HepG2 (cell line): ENCODE measurements around the gene CPNE4. TPM values are rescaled to one million over a fixed set of nuclear protein-coding genes. Genes with fewer than 3 reads are reported as not detected.

Experiments
- ATAC-seq: fragments of 200-7000 bp; cut with Tn5 transposase; 3 replicates; pipeline ENCODE4 v1.9.1; 2020; ENCODE audit warnings: mild to moderate bottlenecking, moderate library complexity
- BruUV-seq: library from RNA; stranded (reverse); fragments of 400-500 nt; replicated peaks from 2 replicates; lab custom pipeline; 2021; lab: Mats Ljungman, UMichigan
- CTCF ChIA-PET: fragments of 300-600 bp; formaldehyde crosslinking; extraction: SDS; loops from one replicate; lab custom pipeline; 2021; ENCODE audit warnings: low total read pairs, inconsistent platforms, low intra/inter-chr PET ratio; lab: Yijun Ruan, JAX
- POLR2A ChIA-PET: fragments of 350-600 bp; sonication (Branson Sonifier 250); formaldehyde crosslinking; loops from one replicate; lab custom pipeline; 2020; ENCODE audit warnings: antibody characterized with exemption, inconsistent platforms; lab: Yijun Ruan, JAX
- DNase-seq: peaks from one replicate; pipeline ENCODE4 v3.0.0-alpha.2; 2015; ENCODE audit warnings: low spot score
- FAIRE-seq: peaks from 3 replicates; lab custom pipeline; 2011; peaks lifted over from hg19 to GRCh38; lab: Jason Lieb, UNC
- H2AFZ ChIP-seq: one replicate; pipeline ENCODE4 v1.6.1; 2011; ENCODE audit warnings: low read length, inconsistent platforms
- H3K27ac ChIP-seq: fragments of 300-600 bp; 3 replicates; pipeline ENCODE4 v1.8.0; 2011; ENCODE audit warnings: mixed run types, mild to moderate bottlenecking, mixed read lengths, low read length, inconsistent platforms; ENCODE audit not compliant: insufficient read depth; ENCODE audit errors: extremely low read length
- H3K27me3 ChIP-seq, 2 experiments: fragments of 200-600 bp in 1 of 2; 2 replicates in 1 of 2; 3 replicates in 1 of 2; pipeline versions ENCODE4 v1.6.0 to v1.8.0; 2011; ENCODE audit warnings: low read length in 2 of 2, mild to moderate bottlenecking in 2 of 2, moderate library complexity in 2 of 2, inconsistent platforms in 1 of 2; ENCODE audit not compliant: insufficient read depth in 2 of 2, control insufficient read depth in 1 of 2
- H3K36me3 ChIP-seq, 2 experiments: fragments of 200-600 bp in 1 of 2; replicated peaks in 1 of 2; 2 replicates in 1 of 2; 3 replicates in 1 of 2; pipeline versions ENCODE4 v1.5.1 to v1.8.0; 2011; ENCODE audit warnings: low read length in 2 of 2, inconsistent platforms in 1 of 2; ENCODE audit not compliant: insufficient read depth in 2 of 2, control insufficient read depth in 1 of 2
- H3K4me1 ChIP-seq: 2 replicates; pipeline ENCODE4 v1.5.1; 2012; ENCODE audit warnings: low read length, inconsistent platforms; ENCODE audit not compliant: insufficient read depth
- H3K4me2 ChIP-seq: 2 replicates; pipeline ENCODE4 v1.6.0; 2011; ENCODE audit warnings: low read depth, low read length, inconsistent platforms
- H3K4me3 ChIP-seq, 3 experiments: fragments of 200-600 bp in 1 of 3; sonication (generic), shearing (Covaris generic) in 1 of 3; replicated peaks in 1 of 3; 2 replicates each; pipeline ENCODE4 v1.5.1; 2011 to 2016; ENCODE audit warnings: low read length in 3 of 3, inconsistent platforms in 2 of 3, low read depth in 2 of 3, mild to moderate bottlenecking in 2 of 3, control low read depth in 1 of 3, mixed read lengths in 1 of 3; ENCODE audit not compliant: insufficient read depth in 1 of 3
- H3K79me2 ChIP-seq: one replicate; pipeline ENCODE4 v1.6.1; 2011; ENCODE audit warnings: low read length, inconsistent platforms; ENCODE audit not compliant: insufficient read depth
- H3K9ac ChIP-seq: 2 replicates; pipeline ENCODE4 v1.6.0; 2011; ENCODE audit warnings: mild to moderate bottlenecking, low read depth, low read length, inconsistent platforms; ENCODE audit not compliant: insufficient read depth
- H3K9me3 ChIP-seq: 2 replicates; pipeline ENCODE4 v1.5.1; 2012; ENCODE audit warnings: mild to moderate bottlenecking, low read length
- H4K20me1 ChIP-seq: 2 replicates; pipeline ENCODE4 v1.6.0; 2011; ENCODE audit warnings: inconsistent platforms, mild to moderate bottlenecking, low read length, moderate library complexity; ENCODE audit not compliant: insufficient read depth
- CTCF ChIP-seq: sonication (generic); formaldehyde crosslinking; IDR thresholded peaks from 2 replicates; pipeline ENCODE4 v1.5.0; 2020; ENCODE audit warnings: mild to moderate bottlenecking, missing genetic modification reagents, moderate library complexity
- STAG1 ChIP-seq: sonication (generic); formaldehyde crosslinking; IDR thresholded peaks from 2 replicates; pipeline ENCODE4 v1.4.0; 2020; ENCODE audit warnings: missing genetic modification reagents
- ZNF160 ChIP-seq: sonication (generic); formaldehyde crosslinking; IDR thresholded peaks from 2 replicates; pipeline ENCODE4 v1.8.0; 2022; ENCODE audit warnings: mild to moderate bottlenecking, inconsistent platforms, missing genetic modification reagents
- ZNF296 ChIP-seq: sonication (generic); formaldehyde crosslinking; conservative IDR thresholded peaks from 2 replicates; pipeline ENCODE4 v1.5.0; 2020; ENCODE audit warnings: mild to moderate bottlenecking, missing genetic modification reagents
- WGBS: methylation state at CpG from one replicate; pipeline ENCODE4 v1.1.6; 2017; ENCODE audit warnings: low lambda C conversion rate; 5-methylcytosine and 5-hydroxymethylcytosine counted together
- in situ Hi-C: cut with HindIII; loops from 2 replicates; pipeline ENCODE4 v1.10.0; 2017; ENCODE audit warnings: low pct_unique_long_range_greater_than_20kb; ENCODE audit not compliant: extremely low pct_ligation_motif_present
- intact Hi-C: fragments of 100-400 bp; cut with micrococcal nuclease; formaldehyde crosslinking; loops from one replicate; pipeline ENCODE4 v1.10.0; 2022; ENCODE audit not compliant: unreplicated experiment
- polyA plus RNA-seq, 8 experiments: library from polyadenylated mRNA; depleted of rRNA in 3 of 8; stranded (reverse) in 7 of 8; unstranded in 1 of 8; fragments of >200 nt; fragmentation: Illumina TruSeq in 4 of 8; extraction: Trizol in 4 of 8; gene quantifications; 2 replicates each; pipeline versions ENCODE4 v1.2.1 to v1.2.3, GENCODE V29; 2011 to 2016; ENCODE audit warnings: low read depth in 4 of 8, missing spikeins in 1 of 8, mixed read lengths in 1 of 8; ENCODE audit not compliant: insufficient read depth in 1 of 8
- total RNA-seq, 5 experiments: library from RNA; depleted of rRNA; stranded (reverse); fragments of >200 nt; fragmentation: Illumina TruSeq; extraction: Trizol; gene quantifications; 2 replicates each; pipeline ENCODE4 v1.2.3, GENCODE V29; 2016; ENCODE audit warnings: low read depth in 1 of 5
- TF ChIP-seq, protein P1 (sequence below): sonication (generic); formaldehyde crosslinking; IDR thresholded peaks from 2 replicates; pipeline ENCODE4 v1.4.0; 2020; ENCODE audit warnings: missing genetic modification reagents

The CPNE4 gene
- total and polyA plus RNA-seq, 2 of the 13 experiments (the other 11 are each of a cell fraction or from before 2014, with no cell fraction given) = not detected

DNA sequence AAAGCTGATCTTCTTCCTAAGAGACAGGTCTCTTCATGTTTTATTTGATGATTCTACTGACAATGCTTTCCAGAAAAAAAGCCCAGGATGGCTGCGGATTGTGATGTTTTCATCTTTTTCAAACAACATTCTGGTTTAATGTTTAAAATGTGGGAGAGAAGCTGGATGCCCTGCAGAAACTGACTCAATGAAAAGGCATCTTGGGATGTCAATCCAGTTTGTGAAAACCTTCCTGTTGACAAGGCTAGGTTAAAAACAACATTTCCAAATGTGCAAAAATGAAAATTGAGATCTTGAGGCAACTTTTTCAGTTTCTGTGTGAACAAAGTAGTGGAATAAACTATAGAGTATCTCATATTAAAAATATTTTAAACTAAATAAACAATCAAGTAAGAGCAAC lies 376.0 kb downstream of the CPNE4 start:
- Histone ChIP-seq H3K4me1 (no peaks in the 10 kb centered on the region), H3K4me3 (no peak overlapping the region), H3K27ac (no peak overlapping the region), H3K9ac (no peak overlapping the region), H2AFZ (no peak overlapping the region), H3K4me2 (no peak overlapping the region), H3K36me3 (no peaks in the 10 kb centered on the region), H4K20me1 (no peaks in the 10 kb centered on the region), H3K9me3 (no peaks in the 10 kb centered on the region), H3K27me3 (no peaks in the 10 kb centered on the region), H3K79me2 (no peaks in the 10 kb centered on the region)
- TF ChIP-seq ZNF296 (CRISPR knock-in tag) = no peak
- TF ChIP-seq, protein P1, sequence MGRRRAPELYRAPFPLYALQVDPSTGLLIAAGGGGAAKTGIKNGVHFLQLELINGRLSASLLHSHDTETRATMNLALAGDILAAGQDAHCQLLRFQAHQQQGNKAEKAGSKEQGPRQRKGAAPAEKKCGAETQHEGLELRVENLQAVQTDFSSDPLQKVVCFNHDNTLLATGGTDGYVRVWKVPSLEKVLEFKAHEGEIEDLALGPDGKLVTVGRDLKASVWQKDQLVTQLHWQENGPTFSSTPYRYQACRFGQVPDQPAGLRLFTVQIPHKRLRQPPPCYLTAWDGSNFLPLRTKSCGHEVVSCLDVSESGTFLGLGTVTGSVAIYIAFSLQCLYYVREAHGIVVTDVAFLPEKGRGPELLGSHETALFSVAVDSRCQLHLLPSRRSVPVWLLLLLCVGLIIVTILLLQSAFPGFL (CRISPR knock-in tag) = no peak
- WGBS = 0% methylated on average over 1 of the region's 1 CpG
- in situ Hi-C loops = no loop called here
- intact Hi-C loops = loop anchor here (1.0 to 10.0 kb wide), 2 partner anchors 9 to 624 kb away; no protein-coding TSS in a partner anchor
- DNase-seq (no peak), FAIRE-seq (no peak), ATAC-seq (no peak)
- ChIA-PET CTCF (no interaction called here), POLR2A (no interaction called here)
- BruUV-seq = no TSS peak

DNA sequence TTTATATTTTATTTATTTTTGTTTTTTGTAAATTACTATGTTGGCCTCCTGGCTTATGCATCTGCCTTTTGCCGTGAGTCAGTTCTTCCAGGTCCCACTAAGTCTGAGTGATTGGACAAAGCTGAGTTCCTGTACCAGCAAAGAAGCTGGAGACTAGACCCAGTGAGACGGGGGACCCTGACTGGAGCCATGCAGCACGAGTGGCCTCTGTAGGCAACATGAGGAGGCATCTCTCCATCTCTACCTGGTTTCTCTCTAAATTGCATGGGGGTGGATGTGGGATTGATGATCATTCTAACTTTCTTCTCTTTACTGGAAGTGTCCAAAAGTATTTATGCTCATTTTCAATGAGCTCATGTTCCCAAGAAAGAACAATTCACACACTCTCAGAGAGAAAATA lies 376.7 kb downstream of the CPNE4 start:
- H3K4me1 ChIP-seq = no peaks in the 10 kb centered on the region
- no peaks in the 10 kb centered on the region for H3K36me3 ChIP-seq
- H3K9ac ChIP-seq = no peak overlapping the region
- TF ChIP-seq STAG1 (CRISPR knock-in tag) (peak; percentile 53), ZNF160 (no peak), CTCF (CRISPR knock-in tag) (peak; percentile 44)
- WGBS = 2% methylated on average over 3 of the region's 3 CpGs
- no peaks in the 10 kb centered on the region for H3K9me3 ChIP-seq
- intact Hi-C loops = loop anchor here (10.0 kb wide), 1 partner anchor 623 kb away; no protein-coding TSS in a partner anchor
- H3K79me2 ChIP-seq = no peaks in the 10 kb centered on the region
- BruUV-seq = no TSS peak
- no peak overlapping the region for H3K4me2 ChIP-seq
- peak; percentile 60 for ATAC-seq
- in situ Hi-C loops = no loop called here
- H3K27ac ChIP-seq = no peak overlapping the region
- H4K20me1 ChIP-seq = no peaks in the 10 kb centered on the region
- FAIRE-seq = no peak
- no peak overlapping the region for H3K4me3 ChIP-seq
- POLR2A ChIA-PET = no interaction called here
- H2AFZ ChIP-seq = no peak overlapping the region
- DNase-seq = peak; percentile 4
- H3K27me3 ChIP-seq = no peaks in the 10 kb centered on the region
- CTCF ChIA-PET = no interaction called here
